ENCODE measurements around the gene LIX1L.
A peak's percentile ranks its signal among the peaks of the same experiment; 100 is the strongest.

LIX1L gene

GRCh38 chr1:145957443-145958319, at the start of gene LIX1L:
Gene LIX1L (minus strand): TSS chr1:145958017. CDS start chr1:145957927, 90 bp downstream.
- no peak for TF ChIP-seq CTCF (conservative IDR thresholded peaks at IDR 0.05; ENCODE audit: low read depth, low read length)

DNA sequence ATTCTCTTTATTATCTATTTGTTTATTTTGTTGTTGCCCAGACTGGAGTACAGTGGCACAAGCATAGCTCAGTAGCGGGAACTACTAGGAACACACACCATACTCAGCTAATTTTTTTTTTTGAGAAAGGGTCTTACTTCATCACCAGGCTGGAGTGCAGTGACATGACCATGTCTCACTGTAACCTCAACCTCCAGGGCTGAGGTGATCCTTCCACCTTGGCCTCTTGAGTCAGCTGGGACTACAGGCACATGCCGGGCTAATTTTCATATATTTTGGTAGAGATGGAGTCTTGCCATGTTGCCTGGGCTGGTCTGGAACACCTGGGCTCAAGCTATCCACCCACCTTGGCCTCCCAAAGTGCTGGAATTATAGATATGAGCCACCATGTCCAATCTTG, 43.9 kb upstream of the LIX1L start:
- Histone ChIP-seq H3K9ac (no peak overlapping the region), H3K4me2 (no peak overlapping the region), H3K79me2 (ENCODE audit: insufficient read depth, low read depth) (no peaks in the 10 kb centered on the region), H3K4me1 (ENCODE audit: low read depth, poor library complexity, severe bottlenecking) (peaks cover 31% of the 10 kb centered on the region), H3K27me3 (ENCODE audit: insufficient read depth, low read depth) (no peaks in the 10 kb centered on the region), H3K27ac (no peak overlapping the region), H4K20me1 (ENCODE audit: insufficient read depth) (no peaks in the 10 kb centered on the region), H2AFZ (ENCODE audit: low read depth) (no peak overlapping the region), H3K4me3 (IDR thresholded peaks at IDR 0.05; ENCODE audit: insufficient read depth, low read depth, low read length) (no peak overlapping the region), H3K36me3 (ENCODE audit: insufficient read depth) (no peaks in the 10 kb centered on the region)
- TF ChIP-seq CTCF (conservative IDR thresholded peaks at IDR 0.05; ENCODE audit: low read depth, low read length) = no peak

More at GRCh38 chr1:145957443-145958319, at the start of gene LIX1L:
- peak within 1 kb of the TSS; percentile 77 for H3K4me2 ChIP-seq
- no peaks in the 10 kb centered on the region for H4K20me1 ChIP-seq (ENCODE audit: insufficient read depth)
- peak within 1 kb of the TSS; percentile 65 for H3K9ac ChIP-seq
- no peaks in the 10 kb centered on the region for H3K36me3 ChIP-seq (ENCODE audit: insufficient read depth)
- H3K4me3 ChIP-seq (IDR thresholded peaks at IDR 0.05; ENCODE audit: insufficient read depth, low read depth, low read length) = peak within 1 kb of the TSS; percentile 94
- H3K27me3 ChIP-seq (ENCODE audit: insufficient read depth, low read depth) = no peaks in the 10 kb centered on the region
- H3K4me1 ChIP-seq (ENCODE audit: low read depth, poor library complexity, severe bottlenecking) = peaks cover 28% of the 10 kb centered on the region
- peak within 1 kb of the TSS; percentile 50 for H3K27ac ChIP-seq
- H2AFZ ChIP-seq (ENCODE audit: low read depth) = peak within 1 kb of the TSS; percentile 63
- peaks cover 4% of the 10 kb centered on the region; the same call in 1 of the 2 replicates for H3K79me2 ChIP-seq (ENCODE audit: insufficient read depth, low read depth)

GRCh38 chr1:145999321-146000024, 41.7 kb upstream of the LIX1L start:
- TF ChIP-seq CTCF (conservative IDR thresholded peaks at IDR 0.05; ENCODE audit: low read depth, low read length) = no peak
- Histone ChIP-seq H3K4me2 (peak overlapping the region; percentile 14; the same call in 1 of the 2 replicates), H3K36me3 (ENCODE audit: insufficient read depth) (no peaks in the 10 kb centered on the region), H2AFZ (ENCODE audit: low read depth) (peak overlapping the region; percentile 19), H3K4me3 (IDR thresholded peaks at IDR 0.05; ENCODE audit: insufficient read depth, low read depth, low read length) (no peak overlapping the region), H4K20me1 (ENCODE audit: insufficient read depth) (no peaks in the 10 kb centered on the region), H3K27ac (peak overlapping the region; percentile 0; the same call in 1 of the 2 replicates), H3K4me1 (ENCODE audit: low read depth, poor library complexity, severe bottlenecking) (peaks cover 44% of the 10 kb centered on the region), H3K9ac (no peak overlapping the region), H3K79me2 (ENCODE audit: insufficient read depth, low read depth) (no peaks in the 10 kb centered on the region), H3K27me3 (ENCODE audit: insufficient read depth, low read depth) (no peaks in the 10 kb centered on the region)

GRCh38 chr1:145997718-145998023, 39.9 kb upstream of the LIX1L start:
- peak overlapping the region; percentile 78; the same call in 1 of the 2 replicates for H3K4me2 ChIP-seq
- H3K4me3 ChIP-seq (IDR thresholded peaks at IDR 0.05; ENCODE audit: insufficient read depth, low read depth, low read length) = no peak overlapping the region
- no peaks in the 10 kb centered on the region for H3K27me3 ChIP-seq (ENCODE audit: insufficient read depth, low read depth)
- H3K4me1 ChIP-seq (ENCODE audit: low read depth, poor library complexity, severe bottlenecking) = peaks cover 44% of the 10 kb centered on the region
- no peaks in the 10 kb centered on the region for H3K36me3 ChIP-seq (ENCODE audit: insufficient read depth)
- no peak overlapping the region for H3K27ac ChIP-seq
- TF ChIP-seq CTCF (conservative IDR thresholded peaks at IDR 0.05; ENCODE audit: low read depth, low read length) = no peak
- no peak overlapping the region for H3K9ac ChIP-seq
- H3K79me2 ChIP-seq (ENCODE audit: insufficient read depth, low read depth) = no peaks in the 10 kb centered on the region
- peak overlapping the region; percentile 86; the same call in 1 of the 2 replicates for H2AFZ ChIP-seq (ENCODE audit: low read depth)
- H4K20me1 ChIP-seq (ENCODE audit: insufficient read depth) = no peaks in the 10 kb centered on the region

All from KMS-11 (cell line).